Activated T-cell treated with anti-CD3 and anti-CD28 coated beads for 1 hour (primary cell): Measurements from ENCODE around the gene UBASH3B.
"Not testable (repeated sequence)": the region's sequence is repeated elsewhere in the genome, so short reads cannot be mapped to it uniquely, and the experiment has no call there.

ENCODE experiments used
- DNase-seq: peaks from one replicate; pipeline ENCODE4 v3.0.0-alpha.2; 2020; ENCODE audit warnings: low read depth

Gene UBASH3B

DNA sequence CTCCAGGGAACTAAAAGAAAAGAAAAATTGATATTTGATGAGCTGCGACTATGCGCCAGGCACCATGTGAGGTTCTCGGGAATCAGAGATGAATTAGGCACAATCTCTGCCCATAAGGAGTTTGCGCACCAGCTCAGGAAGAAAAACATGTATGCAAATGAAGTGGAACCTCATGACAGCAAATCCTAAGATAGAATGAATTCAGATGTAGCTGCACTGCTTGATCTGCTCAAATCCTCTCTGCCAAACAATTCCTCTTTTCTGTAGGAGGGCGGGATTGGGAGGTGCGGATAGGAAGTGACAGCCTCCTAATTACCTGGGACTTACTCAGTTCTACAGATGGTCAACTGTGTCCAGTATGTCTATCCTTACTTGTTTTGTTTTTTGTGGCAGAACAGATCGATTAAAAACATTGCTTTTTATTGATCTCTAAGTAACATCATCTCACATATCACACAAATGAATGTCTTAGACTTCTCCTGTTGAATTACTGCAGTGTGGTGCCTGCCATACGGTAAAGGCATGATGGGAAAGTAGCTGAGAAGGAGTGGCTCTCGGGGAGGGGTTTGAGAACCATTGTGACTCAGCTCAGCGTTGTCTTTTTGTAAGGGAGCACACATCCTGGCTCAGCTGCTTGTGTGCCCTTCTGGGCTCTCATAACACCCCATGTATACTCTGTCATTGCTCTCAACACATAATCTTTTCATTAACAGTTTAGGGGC, 196.7 kb downstream of the UBASH3B start:
- peak; percentile 7 for DNase-seq

DNA sequence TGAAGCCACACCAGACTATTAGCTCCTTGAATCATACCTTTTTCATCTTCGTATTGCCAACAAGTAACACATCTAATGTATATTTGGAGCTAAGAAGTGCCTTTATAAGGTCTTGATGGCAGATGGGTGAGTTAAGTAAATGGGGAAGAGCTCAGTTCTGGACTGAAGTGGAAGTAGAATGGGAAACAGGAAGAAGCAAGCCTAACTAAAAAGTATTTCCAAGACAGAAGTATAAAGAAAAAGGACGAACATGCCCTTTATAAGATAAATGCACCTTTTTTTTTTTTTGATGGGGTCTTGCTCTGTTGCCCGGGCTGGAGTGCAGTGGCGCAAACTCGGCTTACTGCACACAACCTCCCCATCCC, 197.3 kb downstream of the UBASH3B start:
- no peak for DNase-seq

DNA sequence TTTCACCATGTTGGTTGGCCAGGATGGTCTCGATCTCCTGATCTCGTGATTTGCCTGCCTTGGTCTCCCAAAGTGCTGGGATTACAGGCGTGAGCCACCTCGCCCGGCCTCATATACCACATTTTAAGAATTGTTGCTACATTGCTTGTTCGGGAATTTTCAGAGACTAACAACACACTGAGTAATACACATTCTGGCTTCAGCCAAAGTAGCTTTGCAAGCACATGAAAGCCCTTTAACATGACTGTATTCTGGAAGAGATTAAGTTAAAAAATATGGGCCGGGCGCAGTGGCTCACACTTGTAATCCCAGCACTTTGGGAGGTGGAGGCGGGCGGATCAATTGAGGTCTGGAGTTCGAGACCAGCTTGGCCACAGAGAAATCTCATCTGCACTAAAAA, 197.7 kb downstream of the UBASH3B start:
- no peak for DNase-seq

DNA sequence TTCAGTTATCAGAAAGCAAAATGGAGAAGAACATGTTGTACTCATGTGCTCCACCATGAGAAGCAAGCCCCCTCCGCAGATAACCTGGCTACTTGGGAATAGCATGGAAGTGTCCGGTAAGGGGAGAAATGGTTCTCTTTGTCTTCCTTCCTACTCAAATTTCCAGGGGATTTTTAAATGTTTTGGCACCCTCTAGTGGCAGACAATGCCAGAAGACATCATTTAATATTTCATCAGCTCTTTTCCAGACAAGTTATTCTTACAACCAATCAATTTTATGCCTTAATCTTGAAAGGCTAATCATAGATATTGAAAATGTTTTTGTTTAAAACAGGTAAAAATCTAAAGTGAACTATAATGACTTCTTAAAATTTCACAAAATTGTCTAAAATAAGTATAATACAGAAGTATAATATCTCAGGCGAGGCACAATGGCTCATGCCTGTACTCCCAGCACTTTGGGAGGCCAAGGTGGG, 198.5 kb downstream of the UBASH3B start:
- DNase-seq: peak; percentile 19

DNA sequence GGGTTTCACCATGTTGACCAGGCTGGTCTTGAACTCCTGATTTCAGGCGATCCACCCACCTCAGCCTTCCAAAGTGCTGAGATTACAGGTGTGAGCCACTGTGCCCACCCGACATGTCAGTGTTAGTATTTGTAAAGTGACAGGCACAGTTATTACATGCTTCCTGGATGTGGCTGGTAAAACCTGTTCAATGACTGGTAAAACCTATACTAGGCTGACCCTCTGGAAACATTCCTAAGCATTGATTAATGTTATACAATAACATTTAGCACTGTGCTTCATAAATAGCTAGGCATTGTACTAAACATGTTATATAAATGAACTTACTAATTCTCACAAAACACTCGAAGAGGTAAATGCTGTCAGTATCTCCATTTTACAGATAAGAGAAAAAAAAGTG, 206.1 kb downstream of the UBASH3B start:
- no peak for DNase-seq

DNA sequence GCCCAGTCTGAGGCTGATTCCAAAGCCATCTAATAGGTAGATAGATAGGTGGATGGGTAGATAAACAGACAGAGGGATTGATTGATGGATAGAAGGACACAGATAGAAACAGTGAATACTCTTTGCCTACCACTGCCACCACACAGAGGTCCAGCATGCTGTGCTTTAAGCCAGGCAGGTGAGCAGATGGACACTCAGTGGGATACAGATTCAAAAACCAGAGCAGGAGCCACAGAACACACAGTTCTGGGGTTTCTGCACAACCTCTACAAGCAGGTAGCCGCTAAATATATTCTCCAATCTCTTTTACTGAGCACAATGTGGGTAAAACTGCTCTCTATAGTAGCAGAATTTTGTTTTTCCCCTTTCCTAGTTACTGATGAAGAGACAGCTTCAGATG, 206.6 kb downstream of the UBASH3B start:
- DNase-seq: no peak

DNA sequence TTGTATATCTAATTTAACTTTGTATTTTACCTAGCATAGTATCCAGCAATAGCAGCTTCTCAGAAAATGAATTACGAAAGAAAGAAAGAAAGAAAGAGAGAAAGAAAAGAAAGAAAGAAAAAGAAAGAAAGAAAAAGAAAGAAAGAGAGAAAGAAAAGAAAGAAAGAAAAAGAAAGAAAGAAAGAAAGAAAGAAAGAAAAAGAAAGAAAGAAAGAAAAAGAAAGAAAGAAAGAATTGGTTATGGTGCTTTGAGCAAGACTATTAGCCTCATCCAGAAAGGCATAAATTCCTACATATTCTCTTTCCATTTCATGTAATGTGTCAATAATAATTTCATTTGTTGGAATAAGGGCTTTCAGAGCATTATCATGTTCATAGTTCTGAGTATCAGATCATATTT, 207.6 kb downstream of the UBASH3B start:
- not testable (repeated sequence) for DNase-seq

DNA sequence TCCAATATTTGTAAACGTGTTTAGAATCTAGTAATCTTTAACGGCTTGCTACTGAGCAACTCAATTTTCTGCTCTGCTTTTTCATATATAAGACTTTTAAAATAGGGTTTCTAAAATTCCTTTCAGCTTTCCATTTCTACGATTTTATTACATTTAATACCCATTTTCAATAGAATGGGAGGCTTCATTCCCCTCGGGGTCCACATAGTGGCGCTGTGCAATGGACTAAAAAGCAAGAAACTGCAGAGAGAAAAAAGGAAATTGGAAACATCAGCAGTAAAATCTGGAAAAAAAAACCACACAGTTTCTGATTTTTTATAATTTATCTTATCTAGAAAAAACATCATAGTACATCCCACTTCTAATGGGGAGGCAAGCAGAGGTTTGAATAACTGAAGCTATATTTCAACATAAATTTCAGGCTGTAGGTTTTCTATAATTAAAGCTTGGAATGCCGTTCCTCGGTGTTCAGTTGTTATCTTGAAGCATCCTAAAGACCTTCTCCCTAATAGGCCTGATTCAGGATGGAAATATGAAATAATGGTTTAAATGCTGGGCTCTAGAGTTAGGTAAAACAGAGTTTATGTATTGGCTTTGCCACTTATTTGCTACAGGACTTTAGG, 208.3 kb downstream of the UBASH3B start:
- peak; percentile 39 for DNase-seq
